DND-41 (cell line): ENCODE results near the gene DCUN1D1.

Source experiments
- ATAC-seq: fragments of 200-7000 bp; cut with Tn5 transposase; 3 replicates; pipeline ENCODE4 v1.9.1; 2021; ENCODE audit warnings: low read depth; ENCODE audit not compliant: insufficient read depth
- DNase-seq: peaks from one replicate; pipeline ENCODE4 v3.0.0-alpha.2; 2020
- H2AFZ ChIP-seq: 2 replicates; pipeline ENCODE4 v1.6.0; 2012; ENCODE audit warnings: low read depth, low read length
- H3K27ac ChIP-seq: 2 replicates; pipeline ENCODE4 v1.5.1; 2012; ENCODE audit warnings: low read length, inconsistent platforms
- H3K27me3 ChIP-seq: fragments of 200-600 bp; sonication (generic); 2 replicates; pipeline ENCODE4 v1.6.0; 2012; ENCODE audit warnings: low read length, mild to moderate bottlenecking, inconsistent platforms; ENCODE audit not compliant: insufficient read depth, poor library complexity
- H3K36me3 ChIP-seq: 2 replicates; pipeline ENCODE4 v1.5.1; 2012; ENCODE audit warnings: low read length, inconsistent platforms; ENCODE audit not compliant: insufficient read depth
- H3K4me1 ChIP-seq: 2 replicates; pipeline ENCODE4 v1.5.1; 2012; ENCODE audit warnings: mild to moderate bottlenecking, low read length; ENCODE audit not compliant: insufficient read depth
- H3K4me2 ChIP-seq: 2 replicates; pipeline ENCODE4 v1.6.0; 2012; ENCODE audit warnings: mild to moderate bottlenecking, moderate library complexity, low read length, inconsistent platforms; ENCODE audit not compliant: insufficient read depth
- H3K4me3 ChIP-seq, 2 experiments: fragments of 200-600 bp in 1 of 2; shearing (Covaris generic) in 1 of 2; 2 replicates each; pipeline ENCODE4 v1.5.1; 2012 to 2016; ENCODE audit warnings: inconsistent platforms in 2 of 2, low read length in 2 of 2, mild to moderate bottlenecking in 2 of 2, low read depth in 1 of 2, moderate library complexity in 1 of 2
- H3K79me2 ChIP-seq: 2 replicates; pipeline ENCODE4 v1.6.0; 2012; ENCODE audit warnings: low read length, inconsistent platforms; ENCODE audit not compliant: insufficient read depth
- H3K9ac ChIP-seq: 2 replicates; pipeline ENCODE4 v1.6.0; 2012; ENCODE audit warnings: low read depth, mild to moderate bottlenecking, inconsistent platforms, low read length, moderate library complexity
- H3K9me3 ChIP-seq: 2 replicates; pipeline ENCODE4 v1.5.1; 2012; ENCODE audit warnings: low read length, moderate library complexity, mild to moderate bottlenecking, inconsistent platforms; ENCODE audit not compliant: insufficient read depth, severe bottlenecking
- H4K20me1 ChIP-seq: 2 replicates; pipeline ENCODE4 v1.6.0; 2012; ENCODE audit warnings: low read length; ENCODE audit not compliant: insufficient read depth
- EZH2 ChIP-seq: IDR thresholded peaks from 3 replicates; pipeline ENCODE4 v1.6.1; 2012; ENCODE audit warnings: borderline replicate concordance, low read depth, mild to moderate bottlenecking, moderate library complexity, low read length, inconsistent platforms; ENCODE audit not compliant: severe bottlenecking
- TF ChIP-seq, protein P1 (sequence below): IDR thresholded peaks from 2 replicates; pipeline ENCODE4 v1.5.1; 2012; ENCODE audit warnings: borderline replicate concordance, low read length, moderate library complexity, mild to moderate bottlenecking; ENCODE audit not compliant: poor library complexity, severe bottlenecking; ENCODE audit errors: extremely low read depth

The DCUN1D1 gene

DNA sequence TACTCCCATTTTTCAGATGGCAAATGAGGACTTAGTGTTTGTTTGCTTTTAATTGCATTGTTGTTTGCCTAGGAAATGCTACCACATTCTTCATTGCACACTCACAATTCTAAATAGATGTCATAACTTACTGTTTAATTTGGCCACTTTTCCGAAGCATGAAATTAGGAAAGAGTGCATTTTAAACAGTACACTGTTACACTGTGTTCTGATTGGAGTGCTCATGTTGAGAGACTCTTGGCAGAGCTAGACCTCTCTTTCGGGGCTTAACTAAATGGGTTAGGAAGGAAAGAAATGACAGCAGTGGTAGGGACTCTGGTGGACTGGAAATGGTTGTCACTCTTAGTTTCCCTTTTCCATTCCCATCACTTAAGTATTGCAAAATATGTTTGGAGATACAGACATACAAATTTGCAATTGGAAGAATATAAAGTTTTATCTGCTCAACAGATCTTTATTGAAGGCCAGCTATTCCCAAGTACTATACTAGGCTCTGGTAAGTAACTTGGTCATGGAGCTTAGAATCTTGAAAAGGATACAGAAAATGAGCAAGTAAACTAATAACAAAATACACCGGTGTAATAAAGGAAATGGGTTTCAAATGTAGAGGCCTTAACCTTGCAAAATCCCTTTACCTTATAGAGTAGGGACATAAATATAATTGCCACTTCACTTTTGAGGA is 90.2 kb downstream of the DCUN1D1 start:
- no peak overlapping the region for H2AFZ ChIP-seq
- no peak for DNase-seq
- no peak overlapping the region for H3K27ac ChIP-seq
- ATAC-seq: no peak
- peaks cover 34% of the 10 kb centered on the region; the same call in 1 of the 2 replicates for H3K36me3 ChIP-seq
- H3K27me3 ChIP-seq: no peaks in the 10 kb centered on the region
- no peaks in the 10 kb centered on the region for H3K4me1 ChIP-seq
- H4K20me1 ChIP-seq: no peaks in the 10 kb centered on the region
- no peak overlapping the region for H3K9ac ChIP-seq
- H3K79me2 ChIP-seq: no peaks in the 10 kb centered on the region
- H3K9me3 ChIP-seq: no peaks in the 10 kb centered on the region
- no peak overlapping the region for H3K4me3 ChIP-seq
- TF ChIP-seq, protein P1, sequence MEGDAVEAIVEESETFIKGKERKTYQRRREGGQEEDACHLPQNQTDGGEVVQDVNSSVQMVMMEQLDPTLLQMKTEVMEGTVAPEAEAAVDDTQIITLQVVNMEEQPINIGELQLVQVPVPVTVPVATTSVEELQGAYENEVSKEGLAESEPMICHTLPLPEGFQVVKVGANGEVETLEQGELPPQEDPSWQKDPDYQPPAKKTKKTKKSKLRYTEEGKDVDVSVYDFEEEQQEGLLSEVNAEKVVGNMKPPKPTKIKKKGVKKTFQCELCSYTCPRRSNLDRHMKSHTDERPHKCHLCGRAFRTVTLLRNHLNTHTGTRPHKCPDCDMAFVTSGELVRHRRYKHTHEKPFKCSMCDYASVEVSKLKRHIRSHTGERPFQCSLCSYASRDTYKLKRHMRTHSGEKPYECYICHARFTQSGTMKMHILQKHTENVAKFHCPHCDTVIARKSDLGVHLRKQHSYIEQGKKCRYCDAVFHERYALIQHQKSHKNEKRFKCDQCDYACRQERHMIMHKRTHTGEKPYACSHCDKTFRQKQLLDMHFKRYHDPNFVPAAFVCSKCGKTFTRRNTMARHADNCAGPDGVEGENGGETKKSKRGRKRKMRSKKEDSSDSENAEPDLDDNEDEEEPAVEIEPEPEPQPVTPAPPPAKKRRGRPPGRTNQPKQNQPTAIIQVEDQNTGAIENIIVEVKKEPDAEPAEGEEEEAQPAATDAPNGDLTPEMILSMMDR: no peak
- no peak for TF ChIP-seq EZH2
- H3K4me2 ChIP-seq: no peak overlapping the region
